AG09319 (cell line): ENCODE measurements around the gene C4BPA.

ENCODE experiments used
- DNase-seq: peaks from one replicate; pipeline ENCODE4 v3.0.0-alpha.2; 2010; ENCODE audit warnings: low read depth; ENCODE audit errors: extremely low read depth
- TF ChIP-seq, protein P1 (sequence below): IDR thresholded peaks from 2 replicates; pipeline ENCODE4 v1.5.1; 2011; ENCODE audit warnings: low read depth, mild to moderate bottlenecking, inconsistent platforms, low read length, moderate library complexity

Gene C4BPA

DNA sequence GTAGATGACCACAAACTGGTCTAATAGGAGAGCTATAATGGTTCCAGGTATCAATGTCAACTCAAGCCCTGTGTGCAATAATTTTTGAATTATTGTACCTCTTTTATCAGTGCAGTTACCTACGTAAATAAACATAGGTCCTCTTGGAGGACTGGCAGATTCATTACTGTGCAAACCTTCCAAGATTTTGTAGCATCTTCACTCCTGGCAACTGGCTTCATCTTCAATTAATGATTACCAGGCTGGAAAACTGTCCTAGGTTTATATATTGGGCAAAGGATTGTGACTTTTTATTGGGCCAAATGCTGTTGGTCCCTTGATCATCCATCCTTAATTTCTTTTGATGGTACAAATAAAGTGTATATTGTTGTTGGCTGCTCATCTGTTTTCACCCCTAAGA, 35.6 kb downstream of the C4BPA start:
- TF ChIP-seq, protein P1, sequence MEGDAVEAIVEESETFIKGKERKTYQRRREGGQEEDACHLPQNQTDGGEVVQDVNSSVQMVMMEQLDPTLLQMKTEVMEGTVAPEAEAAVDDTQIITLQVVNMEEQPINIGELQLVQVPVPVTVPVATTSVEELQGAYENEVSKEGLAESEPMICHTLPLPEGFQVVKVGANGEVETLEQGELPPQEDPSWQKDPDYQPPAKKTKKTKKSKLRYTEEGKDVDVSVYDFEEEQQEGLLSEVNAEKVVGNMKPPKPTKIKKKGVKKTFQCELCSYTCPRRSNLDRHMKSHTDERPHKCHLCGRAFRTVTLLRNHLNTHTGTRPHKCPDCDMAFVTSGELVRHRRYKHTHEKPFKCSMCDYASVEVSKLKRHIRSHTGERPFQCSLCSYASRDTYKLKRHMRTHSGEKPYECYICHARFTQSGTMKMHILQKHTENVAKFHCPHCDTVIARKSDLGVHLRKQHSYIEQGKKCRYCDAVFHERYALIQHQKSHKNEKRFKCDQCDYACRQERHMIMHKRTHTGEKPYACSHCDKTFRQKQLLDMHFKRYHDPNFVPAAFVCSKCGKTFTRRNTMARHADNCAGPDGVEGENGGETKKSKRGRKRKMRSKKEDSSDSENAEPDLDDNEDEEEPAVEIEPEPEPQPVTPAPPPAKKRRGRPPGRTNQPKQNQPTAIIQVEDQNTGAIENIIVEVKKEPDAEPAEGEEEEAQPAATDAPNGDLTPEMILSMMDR = no peak

DNA sequence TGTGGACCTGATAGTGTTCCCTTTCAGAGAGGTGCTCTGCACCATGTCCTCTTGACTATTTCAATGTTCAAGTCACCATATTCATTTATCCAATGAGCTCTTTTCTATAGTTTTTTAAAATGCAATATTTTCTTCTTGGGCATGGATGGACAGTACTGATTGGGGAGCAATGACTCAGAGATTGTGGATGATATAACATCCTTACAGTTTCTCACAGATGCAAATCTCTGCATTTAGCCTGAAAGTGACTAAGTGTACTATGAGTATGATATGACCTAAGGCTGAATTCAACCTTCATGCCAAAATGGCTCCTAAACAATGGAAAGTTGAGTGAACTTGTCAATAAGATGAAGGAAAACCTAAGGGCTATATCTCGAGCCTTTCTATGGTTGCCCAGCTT, 36.5 kb downstream of the C4BPA start:
- DNase-seq = no peak
- TF ChIP-seq, protein P1 = no peak

More for the DNA sequence above, 35.6 kb downstream of the C4BPA start:
- no peak for DNase-seq

DNA sequence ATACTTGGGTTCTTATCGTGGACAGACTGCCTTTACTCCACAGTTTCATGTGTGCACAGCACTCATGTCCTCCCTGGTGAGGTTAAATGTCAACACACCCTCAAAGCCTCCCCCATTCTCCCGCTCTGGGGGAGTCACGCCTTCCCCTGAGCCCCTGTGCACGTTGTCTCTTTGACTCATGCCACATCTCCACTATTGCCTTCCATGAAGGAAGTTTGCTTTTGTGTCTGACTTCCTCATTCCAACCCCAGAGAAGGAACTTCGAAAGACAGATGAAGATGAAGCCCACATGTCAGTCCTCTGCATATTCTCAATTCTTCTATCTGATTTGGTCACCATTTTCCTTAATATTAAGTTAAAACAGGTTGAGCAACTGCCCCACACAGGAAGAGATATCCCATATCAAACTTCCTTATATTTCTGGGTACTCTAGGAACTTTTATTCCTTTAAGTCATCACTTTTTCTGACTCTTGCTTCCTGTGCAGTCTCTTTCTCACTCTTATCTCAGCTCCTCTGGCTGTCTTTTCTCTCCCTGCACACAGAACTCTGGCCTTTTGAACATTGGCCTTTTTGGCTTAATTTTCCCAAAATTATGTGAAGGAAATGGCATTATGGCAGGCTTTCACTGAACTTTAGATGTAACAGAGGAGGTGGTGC, 41.5 kb downstream of the C4BPA start:
- DNase-seq = no peak
- TF ChIP-seq, protein P1 = no peak

DNA sequence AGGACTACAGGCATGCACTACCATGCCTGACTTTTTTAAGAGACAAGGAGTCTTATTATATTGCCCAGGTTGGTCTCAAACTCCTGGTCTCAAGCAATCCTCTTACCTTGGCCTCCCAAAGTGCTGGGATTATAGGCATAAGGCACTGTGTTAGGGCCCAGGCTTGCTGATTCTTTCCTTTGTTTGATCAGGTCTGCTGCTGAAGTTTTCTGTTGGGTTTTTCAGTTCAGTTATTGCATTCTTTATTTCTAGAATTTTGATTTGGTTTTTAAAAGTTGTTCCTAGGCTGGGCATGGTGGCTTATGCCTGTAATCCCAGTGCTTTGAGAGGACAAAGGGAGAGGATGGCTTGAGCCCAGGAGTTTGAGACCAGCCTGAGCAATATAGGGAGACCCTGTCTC, 47.9 kb downstream of the C4BPA start:
- no peak for DNase-seq
- TF ChIP-seq, protein P1 = no peak

DNA sequence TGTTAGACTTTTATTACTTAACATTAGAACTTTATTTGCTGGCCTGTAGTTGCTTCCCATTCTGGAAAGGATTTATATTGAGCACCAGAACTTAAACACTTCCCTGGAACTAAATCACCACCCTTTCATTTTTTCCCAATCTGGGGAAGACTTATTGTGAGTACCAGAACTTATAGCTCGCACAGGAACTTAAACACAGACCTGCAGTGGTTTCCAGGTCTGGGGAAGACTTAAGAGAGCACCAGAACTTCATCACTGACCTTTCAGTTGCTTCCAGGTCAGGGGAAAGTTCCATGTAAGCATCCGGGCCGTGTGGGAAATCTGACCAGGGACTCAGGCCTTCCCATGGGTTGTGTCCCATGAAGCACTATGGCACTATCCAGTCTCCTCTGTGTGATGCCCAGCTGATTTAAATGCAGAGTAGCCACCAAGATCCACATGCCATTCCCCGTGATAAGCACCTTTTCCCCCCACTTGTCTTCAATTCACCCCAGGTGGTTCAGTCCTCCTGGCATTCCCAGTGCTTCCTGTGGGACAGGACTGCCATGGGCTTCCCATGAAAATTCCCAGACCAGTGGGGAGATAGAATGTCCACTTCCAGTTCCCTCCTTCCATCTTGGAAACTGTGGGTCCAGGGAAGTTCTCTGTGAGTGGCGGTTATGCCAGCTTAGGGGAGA, 48.9 kb downstream of the C4BPA start:
- TF ChIP-seq, protein P1 = no peak
- DNase-seq = no peak

DNA sequence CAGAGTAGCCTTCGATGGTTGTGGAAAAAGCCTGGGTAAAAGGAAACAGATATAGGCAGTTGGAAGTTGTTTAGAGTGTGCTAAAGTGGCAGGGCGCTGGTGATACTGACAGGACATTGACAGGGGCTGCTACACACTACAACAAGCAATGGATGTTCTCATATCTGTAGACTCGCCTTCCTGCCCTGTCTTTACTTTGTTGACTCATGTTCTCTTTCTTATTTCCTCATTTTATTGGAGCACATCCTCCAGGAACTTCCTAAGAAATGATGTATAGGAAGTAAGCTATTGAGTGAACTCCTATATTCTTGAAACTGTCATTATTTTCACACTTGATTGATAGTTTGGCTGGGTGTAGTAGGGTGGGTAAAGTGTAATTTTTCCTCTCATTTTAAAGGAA, 51.0 kb downstream of the C4BPA start:
- TF ChIP-seq, protein P1 = no peak
- DNase-seq = no peak

DNA sequence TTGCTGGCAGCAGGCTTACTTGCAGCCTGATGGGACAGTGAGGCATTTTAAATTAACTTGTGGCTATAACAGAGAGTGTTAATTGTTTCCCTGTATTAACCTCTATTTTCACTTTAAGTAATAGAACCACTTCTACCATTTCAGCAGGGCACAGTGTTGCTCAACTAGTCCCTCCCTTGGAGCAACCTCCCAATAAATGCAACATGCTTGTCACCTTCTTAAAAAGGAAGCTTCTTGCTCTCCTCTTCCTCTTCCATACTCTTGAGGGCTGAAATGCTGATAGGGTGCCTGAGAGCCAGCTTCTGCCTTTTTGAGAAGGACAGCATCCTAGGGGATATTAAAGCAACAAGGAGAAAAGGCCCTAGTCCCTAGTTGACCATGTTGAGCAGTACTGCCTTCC, 52.1 kb downstream of the C4BPA start:
- TF ChIP-seq, protein P1 = no peak
- no peak for DNase-seq
